HG03575 (cell line): ENCODE data around the gene LY6G6D.

Experiments
- ATAC-seq: cut with Tn5 transposase; IDR thresholded peaks from one replicate; pipeline ENCODE4 v1.9.1; 2021; ENCODE audit not compliant: unreplicated experiment, insufficient number of reproducible peaks, low FRiP score; ENCODE audit errors: extremely low read depth

LY6G6D gene

DNA sequence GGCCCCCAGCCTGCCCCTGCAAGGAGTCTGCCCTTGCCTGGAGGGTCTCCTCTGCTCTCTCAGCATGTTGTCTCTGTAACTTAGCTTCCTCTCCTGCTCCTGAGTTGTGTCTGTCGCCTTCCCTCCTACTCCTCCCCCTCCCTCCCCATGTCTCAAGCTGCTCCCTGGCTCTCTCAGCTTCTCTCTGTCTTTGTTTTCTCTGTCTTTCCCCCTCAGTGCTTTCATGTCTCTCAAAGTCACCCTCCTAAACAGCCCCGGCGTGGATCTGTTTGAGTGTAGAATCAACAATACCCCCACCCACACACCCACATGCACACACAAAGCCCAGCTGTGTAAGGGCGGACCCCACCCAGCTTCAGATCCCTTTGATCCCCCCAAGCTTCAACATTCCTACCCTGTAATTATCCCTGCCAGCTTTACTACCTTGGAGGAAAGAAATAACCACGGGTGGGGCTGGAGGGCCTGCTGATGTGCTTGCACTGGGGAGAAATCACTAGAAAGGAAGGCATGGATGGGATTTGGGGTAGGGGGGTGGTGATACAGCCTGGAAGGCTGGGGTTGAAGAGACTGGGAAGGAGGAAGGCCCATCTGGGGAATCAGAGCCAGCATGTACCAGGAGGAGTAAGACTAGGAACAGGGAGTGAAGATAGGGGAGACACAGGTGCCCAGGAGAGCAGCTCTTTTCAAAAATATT lies 1.0 kb upstream of the LY6G6D start:
- no peak for ATAC-seq

DNA sequence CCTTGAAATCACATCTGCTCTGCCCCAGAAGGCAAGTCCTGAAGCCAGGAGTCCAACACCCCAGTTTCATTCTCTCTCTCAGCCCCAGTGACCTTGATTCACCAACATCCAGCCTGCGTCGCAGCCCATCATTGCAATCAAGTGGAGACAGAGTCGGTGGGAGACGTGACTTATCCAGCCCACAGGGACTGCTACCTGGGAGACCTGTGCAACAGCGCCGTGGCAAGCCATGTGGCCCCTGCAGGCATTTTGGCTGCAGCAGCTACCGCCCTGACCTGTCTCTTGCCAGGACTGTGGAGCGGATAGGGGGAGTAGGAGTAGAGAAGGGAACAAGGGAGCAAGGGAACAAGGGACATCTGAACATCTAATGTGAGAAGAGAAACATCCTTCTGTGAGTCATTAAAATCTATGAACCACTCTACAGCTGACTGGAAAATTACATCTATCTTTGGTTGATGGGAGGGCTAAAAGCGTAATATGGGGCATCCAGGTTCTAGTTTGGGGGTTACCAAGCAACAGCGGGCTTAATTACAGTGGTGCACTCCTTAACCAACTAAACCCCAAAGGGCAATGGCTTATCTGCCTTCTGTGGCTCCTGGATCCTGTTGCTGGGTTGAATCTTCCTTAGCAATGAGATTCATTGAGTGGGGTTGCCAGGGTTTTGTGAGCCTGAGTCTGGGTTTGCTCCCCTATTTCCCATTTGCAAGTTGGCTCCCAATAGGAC lies 2.5 kb downstream of the LY6G6D start:
- no peak for ATAC-seq

DNA sequence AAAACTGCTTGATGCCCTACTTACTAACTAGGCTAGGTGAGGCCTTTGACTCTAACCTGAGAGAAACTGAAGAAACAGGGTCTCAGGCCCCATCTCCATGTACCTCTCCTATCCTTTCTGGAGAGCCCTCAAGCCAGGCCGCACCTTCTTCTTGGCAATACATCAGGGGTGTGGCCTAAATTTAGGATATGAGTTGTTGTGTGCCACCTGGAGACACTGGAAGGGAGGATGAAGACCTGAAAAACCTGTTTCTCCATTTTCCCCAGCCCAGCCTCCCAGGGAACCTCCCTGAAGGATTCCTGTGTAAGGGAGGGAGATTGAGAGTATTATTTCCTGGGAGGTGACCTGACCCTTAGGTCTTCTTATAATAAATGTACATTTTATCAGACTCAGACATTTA lies 3.1 kb downstream of the LY6G6D start:
- ATAC-seq, result no peak

DNA sequence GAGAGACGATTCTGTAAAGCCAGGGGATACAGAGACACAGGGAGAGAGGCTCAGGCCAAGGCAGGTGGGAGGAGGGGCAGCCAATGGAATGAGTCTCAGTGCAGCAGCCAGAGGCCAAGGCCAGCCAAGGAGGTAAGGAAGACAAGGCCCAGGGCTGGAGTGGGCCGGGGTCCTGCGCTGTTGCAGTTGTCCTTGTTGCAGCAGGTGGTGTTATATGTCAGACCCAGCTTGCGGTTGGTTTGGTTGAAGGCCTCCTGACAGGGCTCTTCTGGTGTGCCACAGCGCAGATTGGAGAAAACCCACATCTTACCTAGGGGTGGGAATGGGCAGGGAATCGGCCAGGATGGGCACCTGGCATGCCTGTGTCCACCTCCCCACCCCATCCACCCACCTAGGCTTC lies 3.9 kb downstream of the LY6G6D start:
- ATAC-seq, result no peak

DNA sequence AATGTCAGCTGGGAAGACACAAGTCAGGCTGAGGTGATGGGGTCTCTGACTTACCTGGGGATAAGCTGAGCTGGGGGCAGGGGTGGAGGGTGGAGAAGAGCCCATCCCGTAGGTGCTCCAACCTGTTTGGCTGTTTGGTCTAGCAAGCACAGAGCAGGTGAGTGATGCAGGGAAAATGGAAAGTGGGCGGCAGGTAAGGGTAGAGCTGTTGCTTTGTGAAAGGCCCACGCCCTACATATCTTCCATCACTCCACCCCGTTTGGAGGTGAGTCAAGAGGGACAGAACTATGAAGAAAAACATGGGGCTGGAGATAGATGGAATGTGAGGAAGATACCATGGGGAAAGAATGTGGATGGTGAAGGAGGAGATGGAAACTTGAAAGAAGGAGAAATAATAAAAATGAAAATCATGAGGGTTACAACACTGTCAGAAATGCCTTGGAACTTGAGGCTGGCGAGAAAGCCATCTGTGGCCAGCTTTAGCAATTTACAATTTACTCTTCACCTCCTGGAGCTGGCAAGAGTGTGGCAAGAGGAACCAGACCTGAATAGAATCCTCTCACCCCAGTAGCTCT lies 5.1 kb downstream of the LY6G6D start:
- ATAC-seq, result no peak

DNA sequence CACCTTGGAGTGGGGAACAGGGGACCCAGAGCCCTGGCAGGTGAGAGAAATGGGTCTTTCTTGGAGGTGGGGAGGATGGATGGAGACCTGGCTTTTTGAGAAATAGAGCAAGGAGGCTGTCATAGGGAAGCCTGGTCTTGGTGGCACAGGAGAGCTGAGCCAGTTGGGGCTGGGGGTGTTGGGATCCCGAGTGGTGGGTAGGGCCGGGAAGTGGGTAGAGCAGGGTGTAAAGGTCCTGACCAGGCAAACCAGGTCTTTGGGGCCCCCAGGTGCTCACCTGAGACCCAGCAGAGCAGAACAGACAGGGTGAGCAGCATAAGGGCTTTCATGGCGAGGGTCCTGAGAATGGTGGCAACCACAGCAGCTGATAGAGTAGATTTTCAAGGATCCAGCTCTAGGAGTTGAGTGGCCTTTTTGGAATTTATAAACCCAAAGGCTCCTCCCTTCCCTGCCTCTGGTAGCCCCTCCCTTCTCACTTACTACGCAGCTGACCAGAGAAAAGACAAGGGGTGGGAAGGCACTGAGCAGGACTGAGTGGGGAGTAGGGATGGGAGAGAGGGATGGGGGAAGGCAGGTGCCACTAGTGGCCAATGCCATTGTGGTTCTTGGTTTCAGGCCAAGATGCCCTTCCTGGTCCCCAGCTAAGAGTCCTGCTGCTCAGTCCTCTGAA lies 6.3 kb downstream of the LY6G6D start, which contains the start of gene LY6G6C:
Gene LY6G6C, minus strand, starts transcription at position 396 of the 670 bp plus-strand sequence. Its CDS starts 67 bp downstream, at position 329.
- ATAC-seq, result no peak

DNA sequence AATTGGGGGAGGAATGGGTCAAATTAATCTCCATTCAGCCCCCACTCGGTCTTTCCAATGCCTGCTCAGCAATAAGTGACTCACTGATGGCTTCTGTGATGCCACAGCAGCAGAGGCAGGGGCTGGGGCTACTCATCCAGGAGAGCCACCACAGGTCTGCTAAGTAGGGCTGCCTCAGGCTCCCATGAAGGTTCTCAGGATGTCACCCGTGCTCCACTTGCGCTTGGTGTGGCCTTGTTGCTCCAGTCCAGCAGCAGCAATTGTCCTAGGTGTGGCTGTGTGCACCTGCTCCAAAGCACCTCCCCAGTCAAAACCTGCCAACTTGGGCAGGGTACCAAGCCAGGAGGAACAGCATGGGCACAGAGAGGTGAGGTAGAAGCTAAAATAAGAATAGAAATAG lies 7.0 kb downstream of the LY6G6D start:
- no peak for ATAC-seq

DNA sequence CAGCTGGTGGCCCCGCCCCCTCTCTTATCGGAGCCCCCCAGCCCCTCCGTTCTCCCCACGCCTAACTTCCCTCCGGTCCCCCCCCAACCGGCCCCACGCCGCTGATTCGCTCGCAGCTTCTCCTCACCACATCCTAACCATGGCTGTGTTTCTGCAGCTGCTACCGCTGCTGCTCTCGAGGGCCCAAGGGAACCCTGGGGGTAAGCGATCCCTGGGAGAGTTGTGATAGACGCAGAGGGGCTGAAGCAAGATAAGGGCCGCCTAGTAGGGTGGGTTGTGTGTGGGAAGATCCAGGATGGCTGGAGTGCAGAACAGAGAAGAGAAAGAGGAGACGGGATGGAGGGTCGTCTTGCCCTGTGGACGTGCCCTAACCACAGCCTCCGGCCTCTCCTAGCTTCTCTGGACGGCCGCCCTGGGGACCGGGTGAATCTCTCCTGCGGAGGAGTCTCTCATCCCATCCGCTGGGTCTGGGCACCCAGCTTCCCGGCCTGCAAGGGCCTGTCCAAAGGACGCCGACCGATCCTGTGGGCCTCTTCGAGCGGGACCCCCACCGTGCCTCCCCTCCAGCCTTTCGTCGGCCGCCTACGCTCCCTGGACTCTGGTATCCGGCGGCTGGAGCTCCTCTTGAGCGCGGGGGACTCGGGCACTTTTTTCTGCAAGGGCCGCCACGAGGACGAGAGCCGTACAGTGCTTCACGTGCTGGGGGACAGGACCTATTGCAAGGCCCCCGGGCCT lies 8.3 kb downstream of the LY6G6D start, which contains the start of gene MPIG6B:
Gene MPIG6B, plus strand, starts transcription at position 129 of the 735 bp plus-strand sequence. Its CDS starts 11 bp downstream, at position 140.
- ATAC-seq, result no peak

DNA sequence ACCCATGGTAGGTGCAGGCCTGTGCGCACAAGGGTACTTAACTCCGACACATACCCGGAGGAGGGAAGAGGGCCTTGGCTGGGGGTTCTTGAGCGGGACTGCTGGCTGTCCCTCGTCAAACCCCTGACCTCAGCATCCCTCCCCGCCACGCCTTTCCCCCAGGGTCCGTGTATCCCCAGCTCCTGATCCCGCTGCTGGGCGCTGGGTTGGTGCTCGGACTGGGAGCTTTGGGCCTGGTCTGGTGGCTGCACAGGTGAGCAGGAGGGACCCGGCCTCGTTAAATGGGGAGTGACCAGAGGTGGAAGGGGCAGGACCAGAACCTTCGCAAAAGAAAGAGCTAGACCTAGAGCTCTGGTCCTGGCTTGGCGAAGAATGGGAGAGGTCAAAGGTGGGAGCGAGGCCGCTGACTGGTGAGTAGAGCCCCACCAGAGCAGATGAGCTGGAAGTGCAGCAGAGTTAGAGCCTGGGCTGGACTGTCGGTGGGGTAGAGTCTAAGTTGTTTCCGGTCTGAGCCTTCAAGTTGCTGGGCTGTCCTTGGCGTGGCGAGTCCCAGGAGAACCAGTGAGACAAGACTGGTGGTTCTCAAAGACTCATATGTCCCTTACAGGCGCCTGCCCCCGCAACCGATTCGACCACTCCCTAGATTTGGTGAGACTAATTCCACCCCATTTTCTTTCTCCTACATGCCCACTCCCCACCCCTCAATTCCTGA lies 9.0 kb downstream of the LY6G6D start:
- no peak for ATAC-seq

DNA sequence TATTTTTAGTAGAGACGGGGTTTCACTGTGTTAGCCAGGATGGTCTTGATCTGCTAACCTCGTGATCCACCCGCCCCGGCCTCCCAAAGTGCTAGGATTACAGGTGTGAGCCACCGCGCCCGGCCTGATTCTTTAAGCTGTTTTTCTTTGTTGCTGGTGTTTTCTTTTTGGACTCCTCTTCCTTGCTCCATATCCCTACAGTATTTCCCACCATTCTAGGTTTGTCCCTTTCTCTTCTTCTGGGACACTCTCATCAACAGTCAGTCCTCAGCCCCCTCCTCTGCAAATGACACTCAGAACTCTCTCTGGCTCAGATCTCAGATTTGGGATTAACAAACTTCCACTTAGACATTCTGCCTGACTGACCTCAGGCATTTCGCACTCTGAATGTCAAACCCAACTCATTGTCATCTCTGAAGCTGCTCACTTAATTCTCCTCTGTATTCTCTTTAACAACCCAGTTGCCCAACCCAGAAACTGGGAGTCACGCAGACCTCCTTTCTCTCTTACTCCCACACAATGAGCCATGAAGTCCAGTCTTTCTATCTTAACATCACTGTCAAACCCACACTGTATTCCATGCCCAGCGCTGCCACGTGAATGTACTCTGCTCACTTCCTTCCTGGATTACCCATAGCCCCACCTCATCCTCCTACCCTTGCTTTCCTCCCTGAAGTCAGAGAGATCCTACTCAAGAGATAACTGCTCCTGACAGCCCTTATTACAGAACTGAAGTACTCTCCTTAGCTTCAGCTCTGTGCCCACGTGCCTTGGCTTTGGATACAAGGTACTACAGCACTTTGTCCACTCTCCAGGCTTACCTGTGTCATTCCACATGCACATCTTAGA lies 10.6 kb downstream of the LY6G6D start:
- no peak for ATAC-seq

DNA sequence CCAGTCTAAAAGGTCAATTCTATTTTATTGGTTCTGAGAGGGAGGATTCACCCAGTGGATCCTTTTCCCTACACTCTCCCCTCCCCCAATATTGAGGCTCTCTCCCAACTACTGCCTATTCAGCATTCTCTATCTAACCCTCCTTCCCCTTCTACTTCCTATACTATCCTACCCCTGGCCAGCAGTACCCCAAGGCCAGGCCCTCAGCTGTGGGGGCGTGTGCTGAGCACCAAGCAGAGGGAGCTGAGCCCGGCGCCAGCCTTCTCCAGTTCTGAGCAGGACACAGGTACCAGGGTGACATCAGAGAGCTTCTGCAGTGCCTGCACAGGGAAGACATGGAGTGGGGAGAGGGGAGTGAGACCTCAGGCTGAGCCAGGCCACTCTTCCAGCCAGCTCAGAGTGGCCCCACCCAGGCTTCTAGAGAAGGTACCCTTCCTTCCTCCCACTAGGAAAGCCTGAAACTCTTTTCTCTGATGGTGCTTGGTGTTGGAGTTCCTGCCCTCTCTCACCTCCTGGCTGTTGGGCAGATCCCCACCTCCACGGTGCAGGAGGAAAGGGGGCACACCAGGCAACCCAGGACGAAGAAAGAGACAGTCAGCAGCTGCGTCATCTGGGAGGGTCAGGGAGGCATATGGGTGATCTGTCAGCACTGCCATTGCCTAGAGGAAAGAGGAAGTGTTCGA lies 12.0 kb downstream of the LY6G6D start:
- ATAC-seq, result no peak

DNA sequence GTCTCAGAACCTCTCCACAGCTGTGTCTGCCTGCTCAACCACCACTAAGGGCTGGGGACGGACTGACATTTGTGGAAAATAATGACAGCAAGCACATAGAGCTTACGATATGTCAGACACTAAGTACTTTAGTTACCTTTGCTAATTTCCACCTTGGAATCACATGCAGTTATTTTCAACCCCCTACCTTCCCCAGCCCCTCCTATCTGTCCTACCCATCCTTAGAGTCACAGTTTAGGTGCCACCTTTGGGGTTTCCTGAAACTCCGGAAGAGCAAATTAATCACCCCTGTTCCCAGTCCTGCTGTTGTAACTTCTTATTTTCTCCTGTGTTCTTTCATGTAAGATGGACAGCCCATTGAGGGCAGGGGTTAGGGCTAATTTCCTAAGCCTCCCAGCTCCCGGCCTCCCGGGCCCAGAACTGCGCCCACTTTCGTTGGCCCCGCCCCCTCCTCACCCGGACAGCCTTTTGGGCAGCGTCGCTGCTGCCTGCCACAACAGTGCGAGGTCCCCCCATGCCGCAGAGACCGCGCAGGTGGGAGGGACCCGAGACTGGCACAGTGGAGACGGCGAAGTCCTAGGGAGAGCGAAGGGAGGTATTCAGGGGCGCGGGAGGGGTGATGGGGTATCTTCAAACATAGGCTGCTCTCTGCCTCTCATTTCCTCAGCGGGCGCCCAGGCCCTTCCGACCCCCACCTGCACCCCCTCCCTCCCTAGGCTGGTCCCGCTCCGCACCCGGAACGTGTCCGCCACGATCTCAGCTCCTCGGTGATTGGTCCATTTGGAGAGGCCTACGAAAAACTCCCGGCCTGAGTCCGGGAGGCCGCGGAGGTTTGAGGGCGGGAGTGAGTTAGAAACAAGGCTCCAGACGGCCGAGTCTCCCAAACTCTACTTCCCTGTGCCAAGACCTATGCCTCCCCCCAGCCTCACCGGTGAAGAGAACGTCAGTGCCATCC lies 12.8 kb downstream of the LY6G6D start:
- no peak for ATAC-seq

DNA sequence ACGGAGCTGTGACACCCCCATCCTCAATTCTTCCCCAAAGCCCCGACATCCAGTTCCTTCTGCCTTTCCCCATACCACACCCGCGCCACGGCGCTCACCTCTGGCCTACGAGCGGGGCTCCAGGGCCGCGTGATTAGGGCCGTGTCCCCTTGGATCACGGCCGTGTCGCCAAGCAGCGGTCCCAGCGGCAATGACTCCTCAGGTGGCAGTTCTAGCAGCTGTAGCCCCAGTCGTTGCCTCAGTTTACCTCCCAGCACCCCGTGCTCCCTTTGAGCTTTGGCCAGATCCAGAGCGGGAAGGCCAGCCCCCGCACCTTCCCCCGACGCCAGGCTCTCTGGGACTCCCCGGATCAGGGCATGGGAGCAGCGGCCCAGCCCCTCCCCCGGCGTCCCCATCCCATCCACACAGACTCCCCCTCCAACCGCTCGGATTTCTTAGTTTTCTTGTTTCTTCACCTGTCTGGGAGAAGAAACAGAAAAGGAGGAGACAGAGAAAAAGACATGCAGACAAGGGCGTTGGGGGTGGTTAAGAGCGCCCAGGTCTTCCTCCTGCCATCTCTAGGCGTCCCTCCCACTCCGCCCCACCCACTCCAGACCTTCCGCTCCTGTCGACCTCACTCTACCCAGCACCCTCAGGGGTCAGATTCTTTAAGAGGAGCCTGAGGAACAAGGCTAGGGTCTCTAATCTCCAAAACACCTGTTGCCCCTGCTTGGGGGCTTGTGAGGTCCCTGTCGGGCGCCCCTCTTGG lies 13.8 kb downstream of the LY6G6D start, which contains the start of gene DDAH2:
Gene DDAH2, minus strand, starts transcription at position 533 of the 748 bp plus-strand sequence. Its CDS starts 138 bp downstream, at position 395.
- no peak for ATAC-seq

DNA sequence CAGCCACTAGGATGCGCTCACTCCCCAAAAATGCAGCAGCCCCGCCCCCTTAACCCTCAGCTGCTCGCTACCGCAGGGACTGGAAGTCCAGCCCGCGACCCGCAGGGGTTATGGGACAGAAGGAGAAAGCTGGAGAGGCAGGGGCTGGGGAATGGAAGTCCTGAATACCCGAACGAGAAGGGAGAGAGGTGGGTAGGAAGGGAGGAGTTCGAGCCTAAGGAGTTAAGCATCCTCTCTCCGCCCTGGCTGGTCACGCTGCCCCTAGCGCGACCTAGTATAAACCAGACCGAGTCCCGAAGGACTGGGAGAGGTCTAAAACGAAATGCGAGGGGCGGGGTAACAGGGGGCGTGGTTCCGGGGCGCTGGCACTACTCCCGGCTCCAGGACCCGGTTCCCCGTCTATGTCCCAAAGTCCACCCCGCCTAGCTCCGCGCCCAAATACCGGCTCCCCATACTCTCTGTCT lies 14.4 kb downstream of the LY6G6D start:
- no peak for ATAC-seq

DNA sequence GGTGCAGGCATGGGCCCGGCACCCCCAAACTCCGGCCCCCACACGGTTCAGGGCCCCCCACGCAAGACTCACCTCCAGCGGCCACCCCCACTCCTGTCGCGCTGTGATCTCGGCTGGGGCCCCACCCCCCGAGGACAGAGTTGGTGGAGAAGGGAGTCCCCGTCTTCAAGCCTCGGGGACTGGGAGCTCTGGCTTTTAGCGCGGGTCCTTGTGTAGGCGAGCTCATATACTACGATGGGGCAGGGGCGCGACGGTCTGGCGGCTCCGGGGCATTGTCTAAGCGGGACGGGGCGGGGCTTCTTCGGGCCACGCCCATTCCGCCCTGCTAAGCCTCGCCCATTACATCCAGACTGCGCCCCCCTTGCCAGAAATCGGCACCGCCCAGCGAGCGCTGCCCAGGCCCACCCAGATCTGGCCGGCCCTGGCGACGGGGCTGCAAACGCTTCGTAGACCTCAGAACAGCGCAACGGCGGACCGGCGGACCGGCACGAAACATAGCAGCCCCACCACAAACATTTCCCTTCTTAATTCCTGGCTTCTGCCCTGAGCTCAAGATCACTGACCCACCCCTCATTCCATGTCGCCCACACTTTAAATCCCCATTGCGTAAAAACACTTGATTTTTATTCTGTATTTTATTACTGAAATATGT lies 15.0 kb downstream of the LY6G6D start:
- no peak for ATAC-seq
